Activated CD4-positive, alpha-beta T cell treated with anti-CD3 and anti-CD28 coated beads, Interleukin-2, amount 50 U/mL, for 48 hours (primary cell): ENCODE data around the gene LPP.

Experiments
- DNase-seq, 2 experiments: peaks; one replicate each; pipeline ENCODE4 v3.0.0-alpha.2; 2020

LPP gene

GRCh38 chr3:188170461-188171459, 16.8 kb downstream of the LPP start:
- peak; percentile 61 to 69 for DNase-seq

GRCh38 chr3:188171682-188172467, 17.9 kb downstream of the LPP start:
- DNase-seq, result no peak

GRCh38 chr3:188174317-188175044, 20.5 kb downstream of the LPP start:
- DNase-seq, result no peak

- DNase-seq, result no peak
Measured at GRCh38 chr3:188176476-188176875, 22.5 kb downstream of the LPP start.

- DNase-seq, result no peak
Measured at GRCh38 chr3:188176884-188177283, 22.9 kb downstream of the LPP start.

- no peak for DNase-seq
Measured at GRCh38 chr3:188177721-188178120, 23.8 kb downstream of the LPP start.

DNA sequence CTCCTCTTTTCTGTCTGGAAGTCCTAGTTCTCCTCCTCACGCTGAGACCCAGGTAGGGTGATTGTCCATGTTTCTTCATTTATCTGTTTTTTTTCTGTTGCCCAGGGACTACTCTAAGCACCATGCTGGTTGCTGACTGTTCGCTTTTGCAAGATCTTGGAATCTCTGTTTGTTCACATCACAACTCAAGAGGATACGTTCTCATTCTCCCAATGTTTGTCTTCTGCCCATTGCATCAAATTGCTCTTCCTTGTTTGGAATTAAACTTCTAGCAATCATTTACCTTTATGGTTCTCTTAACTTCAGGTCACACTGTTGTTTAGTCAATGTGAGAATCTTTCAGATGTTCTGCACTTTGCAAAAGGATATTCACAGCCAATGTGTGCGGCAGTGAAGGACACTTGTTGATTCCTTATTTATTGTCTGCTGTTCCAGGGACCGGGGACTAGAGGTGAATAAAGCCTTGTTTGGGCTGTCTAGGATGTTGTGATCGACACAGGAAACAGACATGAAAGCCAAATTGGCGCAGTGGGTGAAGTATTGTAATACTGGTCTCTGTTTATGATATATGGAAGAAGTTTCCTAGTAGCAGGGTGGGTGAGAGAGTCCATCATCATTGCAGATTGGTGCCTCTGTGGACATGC, 24.5 kb downstream of the LPP start:
- DNase-seq, result no peak

GRCh38 chr3:188179006-188179966, 25.3 kb downstream of the LPP start:
- DNase-seq, result no peak

DNA sequence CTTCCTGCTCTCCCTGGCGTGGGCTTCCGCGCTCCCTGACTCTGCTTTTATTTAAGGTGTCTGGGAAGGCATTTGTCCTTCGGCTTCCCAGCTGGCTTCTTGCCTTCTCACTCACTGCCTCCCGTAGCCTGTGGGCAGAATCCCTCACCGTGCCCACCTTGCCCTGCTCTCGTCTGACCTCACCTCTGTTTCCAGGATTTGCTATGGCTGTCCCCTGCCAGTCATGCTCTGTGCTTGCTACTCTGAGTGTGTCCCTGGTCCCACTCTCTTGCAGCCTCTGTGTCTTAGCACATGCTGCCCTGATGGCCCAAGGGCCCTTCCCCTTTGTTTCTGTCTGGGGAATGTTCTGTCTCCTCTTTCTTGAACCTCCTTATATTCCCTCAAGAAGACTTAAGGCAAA, 26.2 kb downstream of the LPP start:
- DNase-seq, result no peak

DNA sequence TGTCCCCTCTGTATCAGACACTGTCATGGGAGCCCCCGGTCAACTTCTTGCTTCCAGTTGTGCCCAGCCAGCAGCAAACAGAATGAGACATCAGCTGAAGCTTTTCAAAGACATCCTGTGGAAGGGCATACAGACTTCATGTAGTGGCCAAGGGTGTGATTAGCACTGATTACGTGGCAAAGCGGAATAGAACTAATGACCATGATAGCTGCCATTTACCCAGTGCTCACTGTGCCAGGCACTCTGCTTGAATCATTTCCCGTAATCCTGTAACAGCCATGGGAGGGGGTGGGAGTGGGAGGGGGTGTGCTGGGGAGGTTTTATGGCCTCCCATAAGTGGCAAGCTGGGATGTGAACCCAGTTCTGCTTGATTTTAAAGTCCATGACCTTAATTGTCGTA, 29.5 kb downstream of the LPP start:
- no peak for DNase-seq

DNA sequence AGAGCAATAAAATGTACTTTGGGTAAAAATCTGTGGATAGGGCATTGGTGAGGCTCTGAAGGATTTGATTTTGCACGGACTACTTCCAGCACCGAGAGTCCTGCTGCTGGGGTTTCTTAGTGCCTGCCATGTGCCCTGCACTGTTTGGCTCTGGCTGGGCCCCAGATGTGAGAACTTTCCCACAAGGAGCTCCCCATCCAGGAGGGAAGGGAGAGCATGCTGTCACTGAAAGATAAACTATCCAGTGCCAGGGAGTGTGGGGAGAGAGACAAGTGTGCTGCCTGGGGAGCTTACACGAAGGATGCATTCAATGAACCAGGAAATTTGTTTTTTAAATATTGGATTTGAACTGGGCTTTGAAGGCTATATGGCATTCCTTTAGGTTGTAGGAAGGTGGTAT, 30.2 kb downstream of the LPP start:
- no peak for DNase-seq

- no peak for DNase-seq
Measured at GRCh38 chr3:188184649-188185048, 30.7 kb downstream of the LPP start.

- DNase-seq, result no peak
Measured at GRCh38 chr3:188185717-188186251, 31.8 kb downstream of the LPP start.

DNA sequence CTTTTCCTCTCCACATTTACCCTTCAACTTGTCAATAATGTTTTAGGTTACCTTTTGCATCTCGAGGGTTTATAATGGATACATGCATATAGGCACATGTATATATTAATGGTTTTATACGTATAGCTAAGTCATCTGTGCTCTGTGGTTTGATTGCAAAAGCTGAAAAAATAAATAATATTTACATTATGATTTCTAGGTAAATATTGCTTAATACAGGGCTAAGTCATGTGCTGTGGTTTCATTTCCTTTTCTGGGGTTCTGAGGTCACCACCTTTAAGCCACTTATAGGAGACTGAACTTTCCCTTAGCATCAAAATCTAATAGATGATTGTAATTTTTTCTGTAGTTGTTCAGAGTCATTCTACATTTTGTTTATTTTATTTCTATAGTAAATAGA, 33.1 kb downstream of the LPP start:
- no peak for DNase-seq

GRCh38 chr3:188188911-188189310, 35.0 kb downstream of the LPP start:
- DNase-seq, result no peak

DNA sequence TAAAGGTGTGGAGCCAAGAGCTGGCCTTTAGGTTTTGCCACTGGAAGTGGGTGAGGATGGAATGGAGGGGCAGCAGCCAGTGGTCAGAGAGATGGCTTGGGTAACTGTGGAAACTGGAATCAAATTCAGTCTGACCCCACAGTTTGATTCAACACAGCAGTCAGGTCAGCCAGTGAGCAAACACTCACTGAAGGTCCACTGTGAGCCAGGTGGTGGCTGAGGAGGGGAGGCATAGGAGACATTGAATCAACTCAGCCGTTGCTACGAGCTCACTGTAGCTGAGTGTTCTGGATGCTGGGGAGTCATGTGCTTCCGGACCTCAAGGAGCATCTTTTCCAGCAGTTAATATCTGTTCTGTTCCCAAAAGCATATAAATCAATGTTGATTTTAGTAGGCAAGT, 37.5 kb downstream of the LPP start:
- DNase-seq, result no peak

GRCh38 chr3:188192034-188192433, 38.1 kb downstream of the LPP start:
- DNase-seq, result no peak

DNA sequence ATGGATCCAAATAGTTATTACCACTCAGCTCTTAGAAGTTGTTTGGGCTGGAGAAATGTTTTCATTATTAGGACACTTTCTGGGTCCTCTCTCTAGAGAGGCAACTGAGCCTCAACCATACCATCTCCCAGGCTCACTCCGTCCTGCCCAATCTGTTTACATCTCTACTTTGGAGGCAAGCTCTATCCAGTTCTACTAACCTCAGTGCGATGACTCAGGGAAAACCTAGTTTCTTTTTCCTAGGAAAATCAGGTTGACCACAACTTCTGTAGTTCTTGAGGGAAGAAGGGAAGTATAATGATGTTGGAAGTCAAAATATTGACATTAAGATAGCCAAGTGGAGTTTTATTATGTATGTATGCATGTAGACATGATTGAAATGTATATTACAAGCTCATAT, 40.4 kb downstream of the LPP start:
- DNase-seq, result no peak

DNA sequence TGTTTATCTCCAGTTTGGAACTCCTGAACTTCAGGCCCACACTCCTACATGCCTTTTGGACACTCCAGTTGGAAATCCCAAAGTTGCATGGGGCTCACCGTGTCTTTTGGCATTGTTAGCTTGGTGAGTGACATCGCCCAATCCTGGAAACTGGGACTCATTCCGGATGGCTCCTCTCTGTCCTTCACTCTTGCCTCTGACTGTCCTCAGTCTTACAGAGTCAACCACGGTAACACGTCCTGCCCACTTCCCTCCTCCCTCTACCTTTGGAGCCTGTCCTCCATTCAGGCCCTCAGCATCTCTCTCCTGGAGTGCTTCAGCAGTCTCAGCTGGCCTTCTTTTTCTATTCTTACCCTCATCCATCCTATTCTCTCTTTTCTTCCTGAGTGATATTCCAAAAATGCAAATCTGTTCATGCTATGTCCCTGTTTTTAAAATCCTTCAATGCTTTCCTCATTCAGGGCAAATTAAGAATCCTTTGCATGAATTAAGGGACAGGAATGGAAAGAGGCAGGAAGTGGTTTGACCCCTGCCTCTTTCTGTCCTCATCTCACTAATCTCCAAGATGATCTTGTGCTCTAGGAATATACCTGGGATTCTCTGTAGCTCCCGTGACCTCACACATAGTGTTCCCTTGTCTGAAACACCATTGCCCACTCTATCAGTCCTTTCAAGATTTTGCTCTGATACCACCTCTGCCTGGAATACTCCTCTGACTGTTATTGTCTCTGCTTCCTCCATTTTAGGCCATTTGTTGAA, 42.5 kb downstream of the LPP start:
- no peak for DNase-seq

GRCh38 chr3:188197388-188197847, 43.5 kb downstream of the LPP start:
- no peak for DNase-seq
